Colon (tissue), 2 donors: ENCODE results near the gene PRR36.

ENCODE experiments used
- FAIRE-seq: peaks from 2 replicates; lab custom pipeline; 2012; peaks lifted over from hg19 to GRCh38; lab: Jason Lieb, UNC
- donor health status: control.
- donor health status: control.

Gene PRR36

GRCh38 chr19:7871437-7872305, 2.5 kb downstream of the PRR36 start:
- no peak for FAIRE-seq

GRCh38 chr19:7870571-7871436, 3.4 kb downstream of the PRR36 start:
- no peak for FAIRE-seq

DNA sequence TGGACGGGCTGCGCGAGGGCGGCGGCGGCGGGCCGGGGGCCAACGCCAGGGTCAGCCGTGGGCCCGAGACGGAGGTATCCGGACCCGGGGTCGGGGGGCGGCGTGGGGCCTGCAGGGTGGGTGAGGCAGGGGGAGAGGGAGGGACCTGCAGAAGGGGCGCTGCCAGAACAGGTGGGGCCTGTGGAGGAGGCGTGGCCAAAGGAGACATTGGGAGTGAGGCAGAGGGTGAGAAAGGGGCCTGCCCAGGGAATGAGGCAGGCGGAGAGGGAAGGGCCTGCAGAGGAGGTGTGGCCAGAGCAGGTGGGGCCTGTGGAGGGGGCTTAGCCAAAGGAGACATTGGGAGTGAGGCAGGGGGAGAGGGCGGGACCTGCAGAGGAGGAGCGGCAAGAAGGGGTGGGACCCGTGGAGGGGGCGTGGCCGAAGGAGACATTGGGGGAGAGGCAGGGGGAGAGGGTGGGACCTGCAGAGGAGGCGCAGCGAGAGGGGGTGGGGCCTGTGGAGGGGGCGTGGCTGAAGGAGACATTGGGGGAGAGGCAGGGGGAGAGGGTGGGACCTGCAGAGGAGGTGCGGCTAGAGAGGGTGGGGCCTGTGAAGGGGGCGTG, 4.2 kb downstream of the PRR36 start:
- FAIRE-seq, result no peak

GRCh38 chr19:7869453-7869909, 4.7 kb downstream of the PRR36 start:
- no peak for FAIRE-seq

DNA sequence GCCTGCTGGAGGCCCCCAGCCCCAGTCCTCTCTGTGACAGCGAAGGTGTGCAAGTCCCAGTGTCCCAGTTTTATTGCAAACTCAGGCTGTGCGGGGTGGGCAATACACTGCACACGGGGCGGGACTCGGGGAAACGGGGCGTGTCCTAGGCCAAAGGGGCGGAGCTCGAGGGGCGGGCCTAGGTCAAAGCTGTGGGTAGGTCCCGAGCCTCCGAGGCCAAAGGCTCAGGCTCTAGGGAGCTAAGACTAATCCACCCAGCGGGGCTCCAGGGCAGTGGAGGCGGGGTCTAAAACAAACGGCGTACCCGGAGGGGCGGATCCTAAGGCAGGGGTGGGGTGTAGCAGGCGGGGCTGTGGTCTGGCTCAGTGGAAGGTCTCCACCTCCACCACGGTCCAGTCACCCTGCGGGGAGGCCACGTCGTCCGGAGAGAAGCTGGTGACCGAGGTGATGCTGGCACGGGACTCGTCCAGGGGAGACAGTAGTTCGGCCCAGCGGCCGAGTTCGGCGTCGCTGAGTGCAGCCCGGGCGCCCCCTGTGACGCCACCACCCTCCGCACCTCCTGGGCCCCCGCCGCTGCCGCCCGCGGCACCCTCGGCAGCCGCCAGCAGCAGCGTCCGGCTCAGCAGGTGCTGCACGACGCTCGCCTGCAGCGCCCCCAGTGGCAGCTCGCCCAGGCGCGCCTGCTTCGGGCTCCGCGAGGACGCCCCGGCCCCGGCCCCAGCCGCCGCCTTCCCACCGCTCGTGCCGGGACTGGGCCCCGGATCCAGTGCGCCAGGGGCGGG, 5.3 kb downstream of the PRR36 start:
- no peak for FAIRE-seq

DNA sequence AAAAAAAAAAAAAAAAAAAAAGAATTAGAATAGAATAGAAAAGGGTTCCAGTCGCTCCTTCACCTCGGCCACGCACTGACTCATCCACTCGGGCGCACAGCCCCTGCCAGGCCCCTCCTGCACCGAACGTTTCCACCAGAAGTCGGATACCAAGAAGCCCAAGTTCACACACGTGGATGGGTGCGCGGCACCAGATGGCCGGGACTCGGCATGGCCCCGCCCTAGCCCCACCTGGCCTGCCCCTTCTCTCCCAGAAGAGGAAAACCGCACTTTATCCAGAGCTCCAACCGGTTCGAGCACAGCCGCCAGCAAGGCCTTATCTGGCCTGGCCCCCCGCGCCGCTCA, 5.9 kb downstream of the PRR36 start:
- FAIRE-seq, result no peak

DNA sequence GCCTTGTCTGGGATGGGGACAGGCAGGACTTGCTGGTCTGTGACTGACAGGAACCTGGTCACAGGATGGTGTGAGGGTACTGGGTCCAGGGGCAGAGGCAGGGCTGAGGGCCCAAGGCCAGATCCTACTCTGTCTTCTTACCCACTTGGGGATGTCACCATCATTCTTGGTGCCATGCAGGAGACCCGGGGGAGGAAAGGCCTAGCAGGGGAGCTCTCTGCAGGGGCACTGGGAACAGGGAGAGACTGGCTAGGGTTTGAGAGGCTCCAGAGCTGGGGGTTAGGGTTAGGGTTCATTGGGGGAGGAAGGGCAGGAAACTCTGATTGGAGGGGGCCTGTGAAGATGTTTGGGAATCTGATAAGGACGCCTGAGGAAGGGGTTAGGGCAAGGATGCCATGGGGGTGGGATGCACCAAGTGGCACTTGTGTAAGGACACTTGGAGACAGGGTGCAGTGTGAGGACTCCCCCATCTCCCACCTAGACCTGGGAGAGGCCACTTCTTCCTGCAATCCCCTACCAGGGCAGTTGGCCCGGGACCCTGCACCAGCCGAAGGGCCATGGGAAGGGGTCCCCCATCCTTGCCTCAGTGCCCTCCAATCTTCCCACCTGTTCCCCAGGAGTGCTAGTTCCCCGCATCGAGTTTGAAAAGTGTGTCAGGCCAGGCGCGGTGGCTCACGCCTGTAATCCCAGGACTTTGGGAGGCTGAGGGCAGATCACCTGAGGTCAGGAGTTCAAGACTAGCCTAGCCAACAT, 6.9 kb downstream of the PRR36 start:
- no peak for FAIRE-seq

DNA sequence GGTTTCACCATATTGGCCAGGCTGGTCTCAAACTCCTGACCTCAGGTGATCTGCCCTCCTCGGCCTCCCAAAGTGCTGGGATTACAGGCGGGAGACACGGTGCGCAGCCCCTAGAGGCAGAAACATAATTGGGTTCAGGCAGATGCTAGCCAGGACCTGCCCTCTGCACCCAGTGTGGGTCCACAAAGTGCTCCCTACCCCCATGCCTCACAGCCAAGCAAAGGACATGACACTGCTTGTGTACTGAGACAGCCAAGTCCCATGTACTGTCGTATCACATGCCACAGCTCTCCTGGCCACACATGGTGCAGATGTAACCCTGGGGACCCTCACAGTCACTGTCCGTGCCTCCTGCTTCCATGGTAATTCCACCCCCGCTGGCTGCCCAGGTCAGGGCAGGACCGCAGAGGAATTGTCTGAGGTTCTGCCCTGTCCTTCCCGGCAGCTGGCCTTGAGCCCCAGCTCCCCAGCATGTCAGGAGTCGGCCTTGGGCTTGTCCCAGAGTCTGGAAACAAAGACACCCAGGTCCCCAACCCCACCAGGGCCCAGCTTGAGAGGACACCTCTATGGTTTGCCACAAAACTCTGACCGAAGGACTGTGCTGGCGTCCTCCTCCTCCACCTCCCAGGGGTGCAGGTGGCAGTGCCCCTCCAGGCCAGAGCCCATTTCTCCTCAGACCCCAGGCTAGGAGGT, 7.6 kb downstream of the PRR36 start:
- no peak for FAIRE-seq

DNA sequence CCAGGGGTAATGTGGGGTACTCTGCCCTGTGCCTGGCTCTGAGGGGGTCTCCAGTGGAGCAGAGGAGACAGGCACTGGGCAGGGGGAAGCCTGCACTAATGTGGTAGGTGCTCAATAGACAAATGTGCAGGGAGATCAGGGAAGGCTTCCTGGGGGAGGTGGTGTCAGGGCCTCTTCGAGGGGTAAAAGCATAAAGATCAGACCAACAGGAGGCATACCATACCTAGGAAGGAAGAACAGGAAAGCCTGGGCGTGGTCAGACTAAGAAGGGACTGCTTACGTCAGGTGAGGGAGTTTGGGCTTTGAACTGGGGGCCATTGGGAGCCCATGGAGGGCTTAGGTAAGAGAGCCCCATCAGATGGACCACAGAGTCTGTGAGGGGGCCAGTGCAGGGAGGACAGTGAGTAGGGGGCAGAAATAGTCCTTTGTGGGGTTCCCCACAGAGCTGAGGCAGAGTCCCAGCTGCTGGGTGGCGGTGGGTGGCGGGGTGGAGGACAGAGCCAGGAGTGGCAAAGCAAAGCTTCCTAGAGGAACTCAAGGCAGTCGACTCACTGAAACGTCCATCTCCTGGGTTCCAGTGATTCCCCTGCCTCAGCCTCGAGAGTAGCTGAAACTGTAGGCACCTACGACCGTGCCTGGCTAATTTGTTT, 8.8 kb downstream of the PRR36 start:
- no peak for FAIRE-seq

DNA sequence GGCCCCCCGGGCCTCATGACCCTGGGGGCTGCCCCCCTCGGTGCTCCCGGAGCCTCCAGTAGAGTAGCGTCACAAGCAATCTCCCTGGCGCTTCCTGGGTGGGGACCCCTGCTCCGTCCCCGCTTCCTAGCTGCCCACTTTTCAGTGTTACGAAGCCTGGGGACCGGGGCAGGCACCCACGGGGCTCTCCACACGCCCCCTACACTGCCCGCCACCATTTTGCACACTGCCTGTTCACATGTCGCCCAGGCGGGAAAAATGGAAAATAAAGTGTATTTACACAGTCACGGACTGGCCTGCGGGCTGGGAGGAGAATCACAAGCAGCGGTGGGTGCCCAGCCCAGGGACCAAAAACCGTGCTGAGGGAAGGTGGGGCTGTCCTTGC, 9.5 kb downstream of the PRR36 start:
- FAIRE-seq, result no peak

- FAIRE-seq, result no peak
These were observed 10.1 kb downstream of the PRR36 start for GRCh38 chr19:7863971-7864689.

DNA sequence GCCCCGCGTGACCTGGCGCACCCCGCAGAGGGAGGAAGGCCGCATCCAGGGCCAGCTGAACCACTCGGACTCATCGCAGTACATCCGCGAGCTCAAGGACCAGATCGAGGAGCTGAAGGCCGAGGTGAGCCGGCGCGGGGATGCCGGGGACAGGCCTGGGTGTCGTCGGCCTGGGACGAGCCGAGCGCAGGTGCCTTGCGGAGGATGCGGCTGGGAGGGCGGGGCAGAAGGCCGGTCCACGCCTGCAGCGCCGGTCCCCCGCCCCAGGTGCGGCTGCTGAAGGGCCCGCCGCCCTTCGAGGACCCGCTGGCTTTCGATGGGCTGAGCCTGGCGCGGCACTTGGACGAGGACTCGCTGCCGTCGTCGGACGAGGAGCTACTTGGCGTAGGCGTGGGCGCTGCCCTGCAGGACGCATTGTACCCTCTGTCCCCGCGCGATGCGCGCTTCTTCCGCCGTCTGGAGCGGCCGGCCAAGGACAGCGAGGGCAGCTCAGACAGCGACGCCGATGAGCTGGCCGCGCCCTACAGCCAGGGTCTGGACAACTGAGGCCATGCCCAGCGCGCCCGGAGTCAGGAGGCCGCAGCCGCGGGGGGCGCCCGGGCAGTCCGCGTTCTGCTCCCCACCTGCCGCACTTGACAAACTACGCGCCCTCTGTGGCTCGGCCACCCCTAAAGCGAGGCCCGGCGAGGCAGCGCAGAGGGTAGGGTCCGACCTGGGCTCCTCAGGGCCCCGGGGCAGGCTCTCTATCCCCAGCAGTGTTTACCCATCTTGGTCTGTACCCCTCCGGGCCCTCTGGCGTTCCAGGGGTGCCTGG, 10.8 kb downstream of the PRR36 start:
- no peak for FAIRE-seq

DNA sequence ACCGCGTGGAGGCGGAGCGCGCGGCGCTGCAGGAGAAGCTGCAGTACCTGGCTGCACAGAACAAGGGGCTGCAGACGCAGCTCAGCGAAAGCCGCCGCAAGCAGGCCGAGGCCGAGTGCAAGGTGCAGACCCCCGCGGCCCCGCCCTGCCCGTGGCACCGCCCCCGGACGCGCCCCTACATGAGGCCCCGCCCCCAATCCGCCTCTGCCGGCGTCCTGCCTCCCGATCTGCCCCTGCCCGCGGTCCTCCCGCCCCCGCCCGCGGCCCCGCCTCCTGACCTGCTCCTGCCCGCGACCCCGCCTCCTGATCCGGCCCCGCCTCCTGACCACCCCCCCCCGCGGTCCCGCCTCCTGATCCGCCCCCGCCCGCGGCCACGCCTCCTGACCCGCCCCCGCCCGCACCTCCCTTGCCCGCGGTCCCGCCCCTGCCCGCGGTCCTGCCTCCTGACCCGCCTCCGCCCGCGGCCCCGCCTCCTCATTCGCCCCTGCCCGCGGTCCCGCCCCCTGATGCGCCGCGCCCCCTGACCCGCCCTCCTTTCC, 11.7 kb downstream of the PRR36 start:
- FAIRE-seq, result no peak

GRCh38 chr19:7861619-7862412, 12.4 kb downstream of the PRR36 start:
- FAIRE-seq, result no peak

DNA sequence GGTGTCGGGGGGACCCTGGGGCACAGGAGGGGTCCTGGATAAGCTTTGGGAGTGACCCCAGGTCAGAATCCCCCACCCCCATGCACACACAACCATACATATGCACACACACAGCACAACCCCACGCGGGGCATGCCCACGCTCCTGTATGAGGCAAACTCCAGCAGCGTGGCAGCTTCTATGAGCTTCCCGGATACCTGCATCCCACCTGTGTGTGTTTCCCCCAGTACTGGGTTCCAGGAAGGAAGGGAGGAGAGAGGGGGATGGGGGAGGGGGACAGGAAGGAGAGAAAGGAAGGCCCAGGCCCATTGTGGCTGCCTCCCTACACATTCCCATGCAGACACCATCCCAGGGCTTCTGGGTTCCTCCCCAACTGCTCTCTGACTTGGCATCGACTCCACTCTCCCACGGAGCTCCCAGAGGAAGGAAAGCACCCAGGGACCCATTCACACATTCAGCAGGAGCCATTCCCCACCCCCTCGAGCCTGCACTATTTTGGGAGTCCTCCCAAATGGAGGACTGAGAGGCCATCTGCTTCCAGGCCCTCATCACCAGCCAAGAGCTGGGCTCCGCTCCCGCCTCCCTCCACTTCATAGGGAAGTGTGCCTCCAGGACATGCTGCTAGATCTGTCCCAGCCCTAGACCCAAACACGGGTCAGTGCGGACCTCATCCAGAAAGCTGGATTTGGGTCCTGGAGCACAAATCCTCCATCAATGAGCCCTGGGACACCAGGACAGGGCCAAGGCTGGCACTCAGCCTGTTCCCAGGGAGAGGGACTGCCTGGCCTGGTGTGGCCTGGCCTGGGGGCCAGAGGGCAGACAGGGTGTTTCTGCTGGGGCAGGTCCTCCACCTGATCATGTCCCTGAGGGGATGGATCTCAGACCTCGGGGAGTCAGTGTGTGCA, 13.2 kb downstream of the PRR36 start:
- no peak for FAIRE-seq
